Neural cell (in vitro differentiated cells): ENCODE data around the gene CRB2.

ENCODE experiments used
- CTCF ChIP-seq: fragments of 450-650 bp; IDR thresholded peaks from 2 replicates; pipeline ENCODE4 v1.5.1; 2014; ENCODE audit warnings: antibody characterized with exemption, mild to moderate bottlenecking, moderate library complexity; ENCODE audit not compliant: poor library complexity, severe bottlenecking
- EP300 ChIP-seq: fragments of 450-650 bp; conservative IDR thresholded peaks from 2 replicates; pipeline ENCODE4 v1.6.1; 2014; ENCODE audit warnings: antibody characterized with exemption, mild to moderate bottlenecking, moderate library complexity; ENCODE audit not compliant: poor library complexity, severe bottlenecking
- EZH2 ChIP-seq: fragments of 200-600, 300-800 bp; shearing (Covaris generic), sonication (generic); IDR thresholded peaks from 2 replicates; pipeline ENCODE4 v1.6.1; 2014; ENCODE audit warnings: antibody characterized with exemption, low read length, borderline replicate concordance, mild to moderate bottlenecking; ENCODE audit not compliant: insufficient read depth, poor library complexity, severe bottlenecking
- MXI1 ChIP-seq: fragments of 450-650 bp; conservative IDR thresholded peaks from 2 replicates; pipeline ENCODE4 v1.6.1; 2014; ENCODE audit warnings: antibody characterized with exemption, mild to moderate bottlenecking; ENCODE audit not compliant: poor library complexity, severe bottlenecking
- POLR2AphosphoS5 ChIP-seq: IDR thresholded peaks from 2 replicates; pipeline ENCODE4 v1.6.1; 2012
- RAD21 ChIP-seq: fragments of 450-650 bp; conservative IDR thresholded peaks from 2 replicates; pipeline ENCODE4 v1.6.1; 2014; ENCODE audit warnings: antibody characterized with exemption, mild to moderate bottlenecking, moderate library complexity
- REST ChIP-seq: IDR thresholded peaks from 2 replicates; pipeline ENCODE4 v1.6.1; 2012; ENCODE audit warnings: borderline replicate concordance
- TAF1 ChIP-seq: IDR thresholded peaks from 2 replicates; pipeline ENCODE4 v1.6.1; 2012; ENCODE audit warnings: low read depth

GRCh38 chr9:123394291-123395235 lies 38.6 kb downstream of the CRB2 start:
- TF ChIP-seq CTCF (no peak), EZH2 (no peak), TAF1 (no peak), POLR2AphosphoS5 (no peak), RAD21 (no peak), EP300 (no peak), MXI1 (no peak), REST (no peak)
